ENCODE measurements around the gene TIMM29. TPM values are rescaled to one million over a fixed set of nuclear protein-coding genes. Genes with fewer than 3 reads are reported as not detected.

TIMM29 gene
- total and polyA plus RNA-seq, 2 of the 13 experiments (the other 11 are each of a cell fraction or from before 2014, with no cell fraction given): 7.1 to 33.8 TPM

DNA sequence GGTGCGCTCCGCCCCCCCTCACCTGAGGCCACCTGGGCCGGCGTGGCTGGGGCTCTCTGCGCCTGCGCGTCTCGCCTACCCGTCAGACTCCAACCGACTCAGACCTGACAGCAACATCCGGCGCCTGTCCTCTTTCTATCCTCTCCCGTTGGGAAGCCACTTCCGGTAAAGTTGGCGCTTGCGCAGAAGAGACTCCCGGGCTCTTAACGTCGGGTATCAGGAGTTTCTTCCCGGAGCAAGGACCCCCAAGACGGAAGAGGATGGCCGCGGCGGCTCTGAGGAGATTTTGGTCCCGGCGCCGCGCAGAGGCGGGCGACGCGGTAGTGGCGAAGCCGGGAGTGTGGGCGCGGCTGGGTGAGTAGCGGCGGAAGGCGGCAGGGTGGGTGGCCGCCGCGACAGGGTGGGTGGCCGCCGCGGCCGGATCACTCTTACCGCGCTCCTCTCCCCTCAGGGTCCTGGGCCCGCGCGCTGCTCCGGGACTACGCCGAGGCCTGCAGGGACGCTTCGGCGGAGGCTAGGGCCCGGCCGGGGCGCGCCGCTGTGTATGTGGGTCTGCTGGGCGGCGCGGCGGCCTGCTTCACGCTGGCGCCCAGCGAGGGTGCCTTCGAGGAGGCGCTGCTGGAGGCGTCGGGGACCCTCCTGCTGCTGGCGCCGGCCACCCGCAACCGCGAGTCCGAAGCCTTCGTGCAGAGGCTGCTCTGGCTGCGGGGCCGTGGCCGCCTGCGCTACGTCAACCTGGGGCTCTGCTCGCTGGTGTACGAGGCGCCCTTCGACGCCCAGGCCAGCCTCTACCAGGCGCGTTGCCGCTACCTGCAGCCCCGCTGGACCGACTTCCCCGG lies at the start of gene TIMM29, which contains the start of gene YIPF2 (continued):
- TF ChIP-seq, protein P1, sequence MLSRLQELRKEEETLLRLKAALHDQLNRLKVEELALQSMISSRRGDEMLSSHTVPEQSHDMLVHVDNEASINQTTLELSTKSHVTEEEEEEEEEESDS (CRISPR knock-in tag; IDR thresholded peaks at IDR 0.05; ENCODE audit: borderline replicate concordance): no peak
- TF ChIP-seq TAF1 (CRISPR knock-in tag; IDR thresholded peaks at IDR 0.05) (peak; percentile 76), ZNF713 (CRISPR knock-in tag; IDR thresholded peaks at IDR 0.05) (peak; percentile 77; the same call in 1 of the 2 replicates), JDP2 (CRISPR knock-in tag; IDR thresholded peaks at IDR 0.05; ENCODE audit: borderline replicate concordance) (no peak; the same call in 1 of the 2 replicates), SIX4 (CRISPR knock-in tag; IDR thresholded peaks at IDR 0.05) (no peak; the same call in 1 of the 2 replicates), ZNF891 (CRISPR knock-in tag; IDR thresholded peaks at IDR 0.05) (no peak), MEIS1 (CRISPR knock-in tag; IDR thresholded peaks at IDR 0.05; ENCODE audit: borderline replicate concordance) (peak; percentile 87), ZMYM3 (CRISPR knock-in tag; IDR thresholded peaks at IDR 0.05) (no peak; the same call in 1 of the 2 replicates), CENPX (CRISPR knock-in tag; IDR thresholded peaks at IDR 0.05) (no peak)
- TF ChIP-seq, protein P2, sequence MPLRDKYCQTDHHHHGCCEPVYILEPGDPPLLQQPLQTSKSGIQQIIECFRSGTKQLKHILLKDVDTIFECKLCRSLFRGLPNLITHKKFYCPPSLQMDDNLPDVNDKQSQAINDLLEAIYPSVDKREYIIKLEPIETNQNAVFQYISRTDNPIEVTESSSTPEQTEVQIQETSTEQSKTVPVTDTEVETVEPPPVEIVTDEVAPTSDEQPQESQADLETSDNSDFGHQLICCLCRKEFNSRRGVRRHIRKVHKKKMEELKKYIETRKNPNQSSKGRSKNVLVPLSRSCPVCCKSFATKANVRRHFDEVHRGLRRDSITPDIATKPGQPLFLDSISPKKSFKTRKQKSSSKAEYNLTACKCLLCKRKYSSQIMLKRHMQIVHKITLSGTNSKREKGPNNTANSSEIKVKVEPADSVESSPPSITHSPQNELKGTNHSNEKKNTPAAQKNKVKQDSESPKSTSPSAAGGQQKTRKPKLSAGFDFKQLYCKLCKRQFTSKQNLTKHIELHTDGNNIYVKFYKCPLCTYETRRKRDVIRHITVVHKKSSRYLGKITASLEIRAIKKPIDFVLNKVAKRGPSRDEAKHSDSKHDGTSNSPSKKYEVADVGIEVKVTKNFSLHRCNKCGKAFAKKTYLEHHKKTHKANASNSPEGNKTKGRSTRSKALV (CRISPR knock-in tag; IDR thresholded peaks at IDR 0.05): peak; percentile 54; the same call in 1 of the 2 replicates
- TF ChIP-seq, protein P3, sequence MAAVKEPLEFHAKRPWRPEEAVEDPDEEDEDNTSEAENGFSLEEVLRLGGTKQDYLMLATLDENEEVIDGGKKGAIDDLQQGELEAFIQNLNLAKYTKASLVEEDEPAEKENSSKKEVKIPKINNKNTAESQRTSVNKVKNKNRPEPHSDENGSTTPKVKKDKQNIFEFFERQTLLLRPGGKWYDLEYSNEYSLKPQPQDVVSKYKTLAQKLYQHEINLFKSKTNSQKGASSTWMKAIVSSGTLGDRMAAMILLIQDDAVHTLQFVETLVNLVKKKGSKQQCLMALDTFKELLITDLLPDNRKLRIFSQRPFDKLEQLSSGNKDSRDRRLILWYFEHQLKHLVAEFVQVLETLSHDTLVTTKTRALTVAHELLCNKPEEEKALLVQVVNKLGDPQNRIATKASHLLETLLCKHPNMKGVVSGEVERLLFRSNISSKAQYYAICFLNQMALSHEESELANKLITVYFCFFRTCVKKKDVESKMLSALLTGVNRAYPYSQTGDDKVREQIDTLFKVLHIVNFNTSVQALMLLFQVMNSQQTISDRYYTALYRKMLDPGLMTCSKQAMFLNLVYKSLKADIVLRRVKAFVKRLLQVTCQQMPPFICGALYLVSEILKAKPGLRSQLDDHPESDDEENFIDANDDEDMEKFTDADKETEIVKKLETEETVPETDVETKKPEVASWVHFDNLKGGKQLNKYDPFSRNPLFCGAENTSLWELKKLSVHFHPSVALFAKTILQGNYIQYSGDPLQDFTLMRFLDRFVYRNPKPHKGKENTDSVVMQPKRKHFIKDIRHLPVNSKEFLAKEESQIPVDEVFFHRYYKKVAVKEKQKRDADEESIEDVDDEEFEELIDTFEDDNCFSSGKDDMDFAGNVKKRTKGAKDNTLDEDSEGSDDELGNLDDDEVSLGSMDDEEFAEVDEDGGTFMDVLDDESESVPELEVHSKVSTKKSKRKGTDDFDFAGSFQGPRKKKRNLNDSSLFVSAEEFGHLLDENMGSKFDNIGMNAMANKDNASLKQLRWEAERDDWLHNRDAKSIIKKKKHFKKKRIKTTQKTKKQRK (IDR thresholded peaks at IDR 0.05; ENCODE audit: low read length): no peak
- TF ChIP-seq, protein P4, sequence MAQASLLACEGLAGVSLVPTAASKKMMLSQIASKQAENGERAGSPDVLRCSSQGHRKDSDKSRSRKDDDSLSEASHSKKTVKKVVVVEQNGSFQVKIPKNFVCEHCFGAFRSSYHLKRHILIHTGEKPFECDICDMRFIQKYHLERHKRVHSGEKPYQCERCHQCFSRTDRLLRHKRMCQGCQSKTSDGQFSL (CRISPR knock-in tag; IDR thresholded peaks at IDR 0.05): peak; percentile 81
- TF ChIP-seq, protein P5, sequence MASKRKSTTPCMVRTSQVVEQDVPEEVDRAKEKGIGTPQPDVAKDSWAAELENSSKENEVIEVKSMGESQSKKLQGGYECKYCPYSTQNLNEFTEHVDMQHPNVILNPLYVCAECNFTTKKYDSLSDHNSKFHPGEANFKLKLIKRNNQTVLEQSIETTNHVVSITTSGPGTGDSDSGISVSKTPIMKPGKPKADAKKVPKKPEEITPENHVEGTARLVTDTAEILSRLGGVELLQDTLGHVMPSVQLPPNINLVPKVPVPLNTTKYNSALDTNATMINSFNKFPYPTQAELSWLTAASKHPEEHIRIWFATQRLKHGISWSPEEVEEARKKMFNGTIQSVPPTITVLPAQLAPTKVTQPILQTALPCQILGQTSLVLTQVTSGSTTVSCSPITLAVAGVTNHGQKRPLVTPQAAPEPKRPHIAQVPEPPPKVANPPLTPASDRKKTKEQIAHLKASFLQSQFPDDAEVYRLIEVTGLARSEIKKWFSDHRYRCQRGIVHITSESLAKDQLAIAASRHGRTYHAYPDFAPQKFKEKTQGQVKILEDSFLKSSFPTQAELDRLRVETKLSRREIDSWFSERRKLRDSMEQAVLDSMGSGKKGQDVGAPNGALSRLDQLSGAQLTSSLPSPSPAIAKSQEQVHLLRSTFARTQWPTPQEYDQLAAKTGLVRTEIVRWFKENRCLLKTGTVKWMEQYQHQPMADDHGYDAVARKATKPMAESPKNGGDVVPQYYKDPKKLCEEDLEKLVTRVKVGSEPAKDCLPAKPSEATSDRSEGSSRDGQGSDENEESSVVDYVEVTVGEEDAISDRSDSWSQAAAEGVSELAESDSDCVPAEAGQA (IDR thresholded peaks at IDR 0.05; ENCODE audit: low read depth): peak; percentile 48; the same call in 1 of the 2 replicates
- TF ChIP-seq, protein P5 (CRISPR knock-in tag; IDR thresholded peaks at IDR 0.05; ENCODE audit: borderline replicate concordance): no peak
- TF ChIP-seq, protein P6, sequence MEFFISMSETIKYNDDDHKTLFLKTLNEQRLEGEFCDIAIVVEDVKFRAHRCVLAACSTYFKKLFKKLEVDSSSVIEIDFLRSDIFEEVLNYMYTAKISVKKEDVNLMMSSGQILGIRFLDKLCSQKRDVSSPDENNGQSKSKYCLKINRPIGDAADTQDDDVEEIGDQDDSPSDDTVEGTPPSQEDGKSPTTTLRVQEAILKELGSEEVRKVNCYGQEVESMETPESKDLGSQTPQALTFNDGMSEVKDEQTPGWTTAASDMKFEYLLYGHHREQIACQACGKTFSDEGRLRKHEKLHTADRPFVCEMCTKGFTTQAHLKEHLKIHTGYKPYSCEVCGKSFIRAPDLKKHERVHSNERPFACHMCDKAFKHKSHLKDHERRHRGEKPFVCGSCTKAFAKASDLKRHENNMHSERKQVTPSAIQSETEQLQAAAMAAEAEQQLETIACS (CRISPR knock-in tag; IDR thresholded peaks at IDR 0.05): no peak

Measured in HepG2 (cell line).